Myocyte (in vitro differentiated cells): Measurements from ENCODE around the gene C1QA. TPM values are rescaled to one million over a fixed set of nuclear protein-coding genes. Genes with fewer than 3 reads are reported as not detected.
A peak's percentile ranks its signal among the peaks of the same experiment; 100 is the strongest.

Experiments
- DNase-seq: peaks from one replicate; pipeline ENCODE4 v3.0.0-alpha.2; 2012; ENCODE audit warnings: low read depth
- polyA plus RNA-seq: library from polyadenylated mRNA; unstranded; fragments of >200 nt; gene quantifications from one replicate; pipeline ENCODE4 v1.2.1, GENCODE V29; 2012; ENCODE audit warnings: missing spikeins
- total RNA-seq: library from RNA; depleted of rRNA; stranded (reverse); fragments of >200 nt; gene quantifications from 2 replicates; pipeline ENCODE4 v1.2.3, GENCODE V29; 2014

Gene C1QA, protein sequence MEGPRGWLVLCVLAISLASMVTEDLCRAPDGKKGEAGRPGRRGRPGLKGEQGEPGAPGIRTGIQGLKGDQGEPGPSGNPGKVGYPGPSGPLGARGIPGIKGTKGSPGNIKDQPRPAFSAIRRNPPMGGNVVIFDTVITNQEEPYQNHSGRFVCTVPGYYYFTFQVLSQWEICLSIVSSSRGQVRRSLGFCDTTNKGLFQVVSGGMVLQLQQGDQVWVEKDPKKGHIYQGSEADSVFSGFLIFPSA
- not detected in 2 replicates for total RNA-seq
- not detected for polyA plus RNA-seq

DNA sequence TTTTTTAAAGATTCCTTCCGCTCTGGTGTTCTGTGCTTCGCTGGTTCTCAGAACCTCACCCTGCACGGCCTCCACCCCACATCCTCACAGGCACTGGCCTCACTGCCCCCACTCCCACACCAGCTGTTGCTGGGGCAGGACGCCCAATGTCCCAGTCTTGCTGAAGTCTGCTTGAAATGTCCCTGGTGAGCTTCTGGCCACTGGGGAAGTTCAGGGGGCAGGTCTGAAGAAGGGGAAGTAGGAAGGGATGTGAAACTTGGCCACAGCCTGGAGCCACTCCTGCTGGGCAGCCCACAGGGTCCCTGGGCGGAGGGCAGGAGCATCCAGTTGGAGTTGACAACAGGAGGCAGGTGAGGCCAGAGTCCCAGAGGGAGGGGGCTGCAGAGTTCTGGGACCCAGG is at the start of gene C1QA:
C1QA (plus strand) TSS at position 276 of the 400 bp plus-strand sequence. CDS start 989 bp downstream, outside the sequence.
- peak; percentile 21 for DNase-seq

DNA sequence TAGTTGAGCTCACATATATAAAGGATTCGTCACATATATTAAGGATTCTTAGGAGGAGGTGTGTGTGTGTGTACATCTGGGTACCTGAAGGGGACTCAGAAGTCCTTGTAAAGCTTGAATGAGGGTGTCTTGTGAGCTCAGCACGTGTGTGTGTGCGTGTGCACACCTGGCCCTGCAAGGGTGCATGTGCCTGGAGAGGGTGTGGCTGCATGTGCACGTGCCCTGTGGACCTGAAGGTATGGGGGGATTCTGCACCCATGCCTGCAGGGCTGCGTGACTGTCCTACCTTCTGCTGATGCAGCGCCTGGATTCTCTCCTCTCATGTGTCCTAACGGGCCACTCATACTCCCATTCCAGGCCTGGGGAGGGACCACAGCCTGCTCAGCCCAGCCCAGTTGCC is 49.2 kb upstream of the C1QA start:
- no peak for DNase-seq

DNA sequence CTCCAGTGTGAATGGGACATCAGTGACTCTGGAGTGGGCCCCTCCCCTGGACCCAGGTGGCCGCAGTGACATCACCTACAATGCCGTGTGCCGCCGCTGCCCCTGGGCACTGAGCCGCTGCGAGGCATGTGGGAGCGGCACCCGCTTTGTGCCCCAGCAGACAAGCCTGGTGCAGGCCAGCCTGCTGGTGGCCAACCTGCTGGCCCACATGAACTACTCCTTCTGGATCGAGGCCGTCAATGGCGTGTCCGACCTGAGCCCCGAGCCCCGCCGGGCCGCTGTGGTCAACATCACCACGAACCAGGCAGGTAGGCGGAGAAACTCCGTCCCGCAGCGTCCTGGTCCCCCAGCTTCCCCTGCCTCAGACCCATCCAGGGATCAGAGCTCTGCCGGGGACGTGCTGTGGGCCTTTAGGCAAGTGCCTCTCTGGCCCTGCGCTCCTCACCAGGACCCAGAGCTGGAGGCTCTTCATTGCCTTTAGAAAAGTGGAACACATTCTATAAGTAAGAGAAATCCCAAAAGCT is 47.5 kb upstream of the C1QA start:
- no peak for DNase-seq

DNA sequence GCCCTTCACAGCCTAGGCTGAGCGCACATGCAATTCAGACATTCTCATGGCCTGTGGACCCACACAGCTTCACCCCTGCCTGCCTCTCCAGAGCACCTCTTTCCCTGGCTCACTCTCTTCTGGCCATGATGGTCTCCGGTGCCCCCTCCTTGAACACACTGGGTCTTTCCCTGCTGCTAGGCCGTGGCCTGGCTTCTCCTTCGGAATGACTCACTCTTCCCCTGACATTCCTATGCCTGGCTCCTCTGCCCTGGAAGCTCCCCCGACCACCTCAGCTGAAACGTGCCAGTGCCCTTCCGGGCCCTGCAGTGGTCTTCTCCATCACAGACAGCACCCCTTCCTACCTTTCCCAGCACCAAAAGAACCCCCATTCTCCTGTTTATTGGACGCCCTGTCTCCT is 44.9 kb upstream of the C1QA start:
- no peak for DNase-seq

DNA sequence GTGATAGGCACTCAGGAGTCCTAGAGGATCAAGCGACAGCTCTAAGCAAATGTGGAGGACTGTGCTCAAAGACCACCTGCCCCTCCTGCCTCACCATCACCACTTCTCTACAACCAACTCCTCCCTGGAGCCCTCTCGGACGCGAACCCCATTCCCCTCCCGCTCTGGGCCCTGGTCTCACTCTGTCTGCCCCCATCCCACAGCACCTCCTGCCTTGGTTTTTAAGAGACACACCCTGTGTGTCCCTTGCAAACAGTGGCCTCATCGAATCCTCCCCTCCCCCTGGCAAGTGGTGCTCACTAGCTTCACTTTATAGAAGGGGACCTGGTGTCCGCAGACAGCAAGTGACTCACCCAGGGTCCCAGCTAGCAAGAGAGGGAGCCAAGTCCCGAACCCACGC is 44.4 kb upstream of the C1QA start:
- DNase-seq: no peak

DNA sequence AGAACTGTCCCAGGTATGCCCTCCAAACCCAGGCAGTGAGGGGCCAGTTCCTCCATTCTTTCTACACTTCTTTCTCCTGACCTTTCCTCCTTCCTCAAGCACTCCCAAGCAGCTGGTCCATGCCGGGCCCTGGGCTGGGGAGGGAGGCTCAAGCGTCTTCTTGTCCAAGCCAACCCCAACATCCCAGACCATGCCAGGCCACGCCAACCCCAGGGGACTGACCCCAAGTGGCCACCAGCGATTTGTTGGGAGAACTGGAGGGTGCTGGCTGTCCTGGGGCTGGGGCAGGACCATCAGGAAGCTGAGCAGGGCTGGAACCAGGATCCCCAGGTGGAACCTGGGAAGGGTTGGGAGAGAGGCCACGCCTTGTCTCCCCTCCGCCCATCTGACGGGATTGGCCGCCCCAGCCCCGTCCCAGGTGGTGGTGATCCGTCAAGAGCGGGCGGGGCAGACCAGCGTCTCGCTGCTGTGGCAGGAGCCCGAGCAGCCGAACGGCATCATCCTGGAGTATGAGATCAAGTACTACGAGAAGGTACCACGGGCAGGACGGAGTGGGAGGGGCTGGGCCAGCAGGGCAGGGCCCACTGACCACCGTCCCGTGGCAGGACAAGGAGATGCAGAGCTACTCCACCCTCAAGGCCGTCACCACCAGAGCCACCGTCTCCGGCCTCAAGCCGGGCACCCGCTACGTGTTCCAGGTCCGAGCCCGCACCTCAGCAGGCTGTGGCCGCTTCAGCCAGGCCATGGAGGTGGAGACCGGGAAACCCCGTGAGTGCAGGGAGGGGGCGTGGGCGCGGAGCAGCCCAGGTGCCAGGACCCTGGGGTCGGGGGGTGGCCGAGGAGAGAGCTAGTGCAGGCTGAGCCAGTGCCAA is 43.3 kb upstream of the C1QA start:
- no peak for DNase-seq

DNA sequence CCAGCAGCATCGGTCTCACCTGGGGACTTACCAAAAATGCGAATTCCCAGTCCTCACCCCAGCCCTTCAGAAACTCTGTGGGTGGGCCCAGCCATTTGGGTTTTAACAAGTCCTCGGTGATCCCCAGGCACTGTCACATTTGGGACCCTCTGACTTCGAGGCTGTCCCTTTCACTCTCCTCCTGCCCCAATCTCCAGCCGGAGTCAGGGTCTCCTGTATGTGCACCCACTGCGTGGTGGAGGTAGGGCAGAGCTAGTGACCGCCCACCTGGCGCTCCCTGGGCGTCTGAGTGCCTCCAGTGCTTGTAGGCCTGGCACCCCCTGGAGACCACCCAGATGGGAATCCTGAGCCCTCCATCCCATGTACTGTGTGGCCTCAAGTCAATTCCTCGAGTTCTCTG is 42.0 kb upstream of the C1QA start:
- DNase-seq: no peak

DNA sequence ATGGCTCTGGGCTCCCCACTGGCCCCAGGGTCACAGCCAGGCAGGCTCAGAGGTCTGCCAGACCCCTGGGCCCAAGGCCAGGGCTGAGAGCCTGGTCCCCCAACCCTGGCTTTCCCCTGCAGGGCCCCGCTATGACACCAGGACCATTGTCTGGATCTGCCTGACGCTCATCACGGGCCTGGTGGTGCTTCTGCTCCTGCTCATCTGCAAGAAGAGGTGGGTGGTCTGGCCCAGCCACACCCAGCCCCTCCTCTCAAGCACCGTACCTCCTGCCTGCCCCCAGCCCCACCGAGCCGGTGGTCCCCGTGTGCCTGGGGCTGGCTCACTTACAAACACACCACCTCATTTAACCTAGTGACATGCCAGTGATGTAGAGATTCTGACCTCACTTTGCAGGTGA is 41.3 kb upstream of the C1QA start:
- DNase-seq: no peak

DNA sequence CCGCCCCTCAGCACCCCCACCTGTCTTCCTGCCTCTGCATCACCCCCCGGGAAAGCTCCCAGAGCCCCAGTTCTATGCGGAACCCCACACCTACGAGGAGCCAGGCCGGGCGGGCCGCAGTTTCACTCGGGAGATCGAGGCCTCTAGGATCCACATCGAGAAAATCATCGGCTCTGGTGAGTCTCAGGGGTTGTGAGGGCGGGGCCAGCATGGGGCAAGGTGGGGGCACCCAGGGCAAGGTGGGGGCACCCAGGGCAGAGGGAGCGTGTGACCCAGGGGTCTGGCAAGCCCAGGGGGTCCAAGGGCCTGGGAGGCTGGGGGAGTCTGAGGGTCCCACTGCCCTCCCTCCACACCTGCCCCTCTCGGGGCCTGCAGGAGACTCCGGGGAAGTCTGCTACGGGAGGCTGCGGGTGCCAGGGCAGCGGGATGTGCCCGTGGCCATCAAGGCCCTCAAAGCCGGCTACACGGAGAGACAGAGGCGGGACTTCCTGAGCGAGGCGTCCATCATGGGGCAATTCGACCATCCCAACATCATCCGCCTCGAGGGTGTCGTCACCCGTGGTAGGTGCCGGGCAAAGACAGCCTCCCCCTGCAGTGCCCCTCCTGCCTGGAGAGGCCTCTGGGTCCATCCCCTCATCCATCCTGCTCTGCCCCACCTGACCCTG is 39.0 kb upstream of the C1QA start:
- no peak for DNase-seq

DNA sequence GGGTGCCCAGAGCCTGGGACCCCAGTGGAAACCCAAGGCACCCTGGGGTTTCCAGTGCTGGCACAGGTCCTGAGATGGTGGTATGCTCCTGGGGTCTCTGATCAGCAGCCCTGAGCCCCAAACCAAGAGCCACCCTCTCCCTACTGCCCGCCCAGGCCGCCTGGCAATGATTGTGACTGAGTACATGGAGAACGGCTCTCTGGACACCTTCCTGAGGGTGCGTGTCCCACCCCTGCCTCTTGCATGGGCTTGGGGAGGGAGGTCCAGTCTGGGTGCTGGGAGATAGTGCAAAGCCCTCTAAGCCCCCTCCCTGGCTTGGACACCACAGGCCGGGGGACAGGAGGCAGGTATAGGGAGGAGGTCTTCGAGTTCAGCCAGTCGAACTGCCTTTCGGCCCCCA is 38.4 kb upstream of the C1QA start:
- DNase-seq: no peak

DNA sequence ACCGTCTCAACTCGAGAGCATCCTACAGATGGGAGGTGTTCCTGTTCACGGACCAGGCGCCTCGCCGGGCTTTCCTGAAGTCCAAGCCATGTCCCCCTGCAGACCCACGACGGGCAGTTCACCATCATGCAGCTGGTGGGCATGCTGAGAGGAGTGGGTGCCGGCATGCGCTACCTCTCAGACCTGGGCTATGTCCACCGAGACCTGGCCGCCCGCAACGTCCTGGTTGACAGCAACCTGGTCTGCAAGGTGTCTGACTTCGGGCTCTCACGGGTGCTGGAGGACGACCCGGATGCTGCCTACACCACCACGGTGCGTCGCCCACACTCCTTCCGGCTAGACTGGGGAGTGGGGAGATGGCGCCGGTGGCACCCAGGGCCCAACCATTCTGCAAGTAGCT is 37.7 kb upstream of the C1QA start:
- DNase-seq: no peak

DNA sequence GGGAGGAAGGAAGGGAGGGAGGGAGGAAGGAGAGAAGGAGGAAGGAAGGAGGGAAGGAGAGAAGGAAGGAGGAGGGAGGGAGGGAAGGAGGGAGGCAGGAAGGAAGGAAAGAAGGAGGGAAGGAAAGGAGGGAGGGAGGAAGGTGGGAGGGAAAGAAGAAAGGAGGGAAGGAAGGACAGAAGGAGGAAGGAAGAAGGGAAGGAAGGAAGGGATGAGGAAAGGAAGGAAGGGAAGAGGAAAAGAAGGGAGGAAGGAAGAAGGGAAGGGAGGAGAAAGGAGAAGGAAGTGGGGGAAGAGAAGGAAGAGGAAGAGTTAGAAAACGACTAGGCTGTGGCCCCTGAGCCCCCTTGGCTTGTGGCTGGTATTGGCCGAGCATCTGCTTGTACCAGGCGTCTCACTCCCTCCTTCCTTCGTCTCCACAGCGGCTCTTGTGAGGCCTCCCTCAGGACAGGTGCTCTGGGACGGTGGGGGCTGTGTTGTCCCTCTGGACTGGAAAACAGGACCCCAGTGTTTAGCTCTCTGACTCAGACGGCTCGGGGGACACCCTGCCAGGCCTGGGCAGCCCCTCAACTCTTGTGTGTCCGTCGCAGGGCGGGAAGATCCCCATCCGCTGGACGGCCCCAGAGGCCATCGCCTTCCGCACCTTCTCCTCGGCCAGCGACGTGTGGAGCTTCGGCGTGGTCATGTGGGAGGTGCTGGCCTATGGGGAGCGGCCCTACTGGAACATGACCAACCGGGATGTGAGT is 36.2 kb upstream of the C1QA start:
- DNase-seq: no peak

DNA sequence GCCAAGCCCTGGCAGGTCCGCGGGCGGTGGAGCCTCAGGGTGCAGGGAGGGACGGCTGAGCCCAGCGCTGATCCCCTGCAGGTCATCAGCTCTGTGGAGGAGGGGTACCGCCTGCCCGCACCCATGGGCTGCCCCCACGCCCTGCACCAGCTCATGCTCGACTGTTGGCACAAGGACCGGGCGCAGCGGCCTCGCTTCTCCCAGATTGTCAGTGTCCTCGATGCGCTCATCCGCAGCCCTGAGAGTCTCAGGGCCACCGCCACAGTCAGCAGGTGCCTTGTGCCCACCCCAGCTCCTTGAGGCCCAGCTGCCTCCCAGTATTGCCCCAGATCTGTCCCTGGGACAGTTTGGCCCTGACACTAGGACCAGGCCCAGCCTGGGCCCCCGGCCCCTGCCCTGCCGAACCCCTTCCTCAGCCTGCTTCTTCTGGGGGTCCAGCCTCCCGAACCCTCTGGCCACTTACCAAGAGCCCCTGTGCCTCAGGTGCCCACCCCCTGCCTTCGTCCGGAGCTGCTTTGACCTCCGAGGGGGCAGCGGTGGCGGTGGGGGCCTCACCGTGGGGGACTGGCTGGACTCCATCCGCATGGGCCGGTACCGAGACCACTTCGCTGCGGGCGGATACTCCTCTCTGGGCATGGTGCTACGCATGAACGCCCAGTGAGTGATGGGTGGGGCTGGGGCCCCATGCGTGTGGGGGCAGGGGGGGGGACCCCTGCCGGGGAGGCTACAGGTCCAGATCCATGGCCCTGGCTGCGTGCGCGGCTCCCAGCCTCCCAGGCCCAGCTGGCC is 35.4 kb upstream of the C1QA start:
- DNase-seq: no peak

DNA sequence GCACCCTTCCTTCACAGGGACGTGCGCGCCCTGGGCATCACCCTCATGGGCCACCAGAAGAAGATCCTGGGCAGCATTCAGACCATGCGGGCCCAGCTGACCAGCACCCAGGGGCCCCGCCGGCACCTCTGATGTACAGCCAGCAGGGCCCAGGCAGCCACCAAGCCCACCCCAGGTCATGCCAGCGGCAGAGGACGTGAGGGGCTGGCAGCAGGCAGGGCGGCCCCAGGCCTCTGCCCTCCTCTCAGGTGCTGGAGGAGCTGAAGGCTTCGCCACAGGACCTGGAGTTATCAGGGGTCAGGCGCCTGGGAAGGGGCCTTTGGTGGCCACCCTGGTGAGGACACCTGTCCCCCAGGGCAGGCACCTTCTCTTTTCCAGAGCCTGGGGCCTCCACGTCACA is 34.8 kb upstream of the C1QA start:
- no peak for DNase-seq

DNA sequence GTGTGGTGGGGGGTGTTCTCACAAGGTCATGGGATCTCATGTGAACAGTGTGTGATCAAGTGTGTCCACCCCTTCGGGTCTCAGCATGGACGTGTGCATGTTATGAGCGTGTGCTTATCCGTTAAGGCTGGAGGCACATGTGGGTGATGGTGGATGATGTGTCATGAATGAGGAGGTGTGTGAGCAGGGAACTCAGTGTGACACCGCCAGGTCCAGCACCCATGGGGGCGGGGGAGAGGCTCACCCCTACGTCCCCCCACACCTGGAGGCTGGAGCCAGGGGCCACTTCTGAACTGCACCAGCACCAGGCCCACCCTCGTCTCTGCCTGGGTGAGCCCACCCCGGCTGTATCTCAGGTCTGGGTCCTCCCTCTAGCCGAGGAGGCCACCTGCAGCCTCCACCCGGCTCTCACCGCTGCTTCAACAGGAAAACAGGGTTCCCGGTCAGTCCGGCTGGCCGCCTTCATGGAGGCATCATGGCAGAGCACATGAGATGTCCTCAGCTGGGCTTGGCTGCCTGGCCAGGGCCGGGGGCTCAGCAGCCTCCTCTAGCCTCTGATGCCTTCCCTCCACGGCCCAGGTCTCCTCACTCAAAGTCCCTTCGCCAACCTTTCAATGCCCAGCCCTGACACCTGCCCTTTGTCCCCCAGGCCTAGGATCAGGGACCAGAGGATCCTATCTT is 34.2 kb upstream of the C1QA start:
- no peak for DNase-seq

DNA sequence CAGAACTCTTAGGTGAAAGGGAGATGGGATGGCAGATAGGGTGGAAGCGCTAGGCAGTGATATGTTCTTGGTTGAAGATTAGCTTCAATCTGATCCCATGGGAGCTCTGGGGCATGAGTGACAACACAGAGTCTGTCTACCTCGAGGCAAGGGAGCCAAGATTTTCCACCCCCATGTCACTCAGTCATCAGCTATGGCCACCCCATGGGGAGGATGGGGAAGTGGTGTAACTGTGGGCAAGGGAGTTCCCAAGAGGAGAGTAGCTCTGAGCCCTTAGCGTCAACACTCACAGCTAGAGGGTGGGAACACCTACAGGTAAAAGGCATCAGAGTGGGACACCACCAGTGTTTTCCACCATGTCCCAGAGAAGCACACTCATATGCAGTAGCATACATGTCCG is 30.3 kb upstream of the C1QA start:
- DNase-seq: no peak

DNA sequence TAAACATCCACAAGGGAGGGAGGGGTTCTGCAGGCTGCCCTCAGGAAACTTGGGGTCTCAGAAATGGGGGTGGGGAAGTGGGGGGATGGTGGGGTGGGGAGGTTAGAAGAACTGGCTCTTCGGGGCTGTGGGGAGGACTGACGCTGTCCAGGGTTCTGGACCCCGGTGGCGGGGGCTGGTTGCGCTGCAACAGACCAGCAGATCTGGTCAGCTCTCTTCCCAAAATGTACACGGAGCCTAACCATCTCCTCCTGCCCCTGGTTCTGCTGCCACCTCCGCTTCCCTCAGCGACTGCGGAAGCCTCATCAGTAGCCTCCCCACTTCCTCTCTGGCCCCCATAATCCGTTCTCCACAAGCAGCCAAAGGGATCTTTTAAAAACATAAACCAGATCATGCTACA is 29.3 kb upstream of the C1QA start:
- no peak for DNase-seq

DNA sequence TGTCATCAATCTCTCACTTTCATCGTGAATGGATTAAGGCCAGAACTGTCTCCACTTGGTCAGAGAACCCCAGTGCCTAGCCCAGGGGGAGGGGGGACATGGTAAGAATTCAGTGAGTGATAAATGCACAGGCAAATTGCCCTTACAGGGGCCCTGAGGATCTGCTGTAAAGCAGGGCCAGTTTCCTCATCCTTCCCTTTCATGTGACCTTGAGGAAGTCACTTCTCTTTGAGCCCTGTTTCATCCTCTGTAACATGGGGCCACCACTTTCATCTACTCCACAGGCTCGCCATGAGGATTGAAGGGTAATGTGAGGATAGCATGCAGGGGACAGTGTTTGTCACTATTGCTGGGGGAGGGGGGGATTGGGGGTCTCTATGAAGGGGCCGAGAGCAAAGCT is 28.1 kb upstream of the C1QA start:
- no peak for DNase-seq

DNA sequence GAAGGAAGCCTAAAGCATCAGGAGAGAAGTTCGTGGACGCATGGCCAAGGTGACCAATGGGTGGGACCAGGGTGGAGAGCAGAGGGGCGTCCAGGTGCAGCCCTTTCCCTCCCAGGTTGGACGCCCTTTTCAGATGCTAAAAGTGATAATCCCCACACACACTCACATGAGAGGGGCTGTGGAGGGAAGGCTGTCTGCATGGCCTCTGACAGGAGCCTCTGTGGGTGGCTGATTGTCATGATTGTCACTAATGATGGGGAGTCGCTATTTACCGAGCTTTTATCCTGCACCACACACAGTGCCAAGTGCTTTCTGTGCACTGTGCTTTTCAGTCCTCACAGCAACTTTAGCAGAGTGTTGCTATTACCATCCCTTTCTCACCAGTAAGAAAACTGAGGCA is 27.1 kb upstream of the C1QA start:
- no peak for DNase-seq

DNA sequence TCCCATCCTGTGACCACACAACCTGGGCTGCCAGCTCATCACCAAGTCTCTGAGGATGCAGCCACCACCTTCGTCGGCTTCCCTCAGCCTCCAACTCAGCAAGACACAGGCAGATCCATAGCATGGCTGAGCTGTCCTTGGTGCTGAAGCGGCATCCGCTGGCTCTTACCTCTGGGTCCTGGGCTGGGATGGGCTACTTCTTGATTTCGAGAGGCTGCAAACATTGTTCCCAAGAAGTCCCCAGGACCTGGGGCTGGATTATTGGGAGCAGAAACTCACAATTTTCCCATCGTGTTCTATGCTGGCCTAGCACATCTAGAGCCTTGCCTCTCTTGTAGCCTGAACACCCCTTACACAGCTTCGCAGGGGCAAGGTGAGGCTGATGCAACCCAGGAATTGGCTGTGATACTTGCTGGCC is 24.9 kb upstream of the C1QA start:
- peak; percentile 74 for DNase-seq
